Measurements from ENCODE around the gene KRTAP5-2. TPM values are rescaled to one million over a fixed set of nuclear protein-coding genes. Genes with fewer than 3 reads are reported as not detected.
"Not testable (repeated sequence)": the region's sequence is repeated elsewhere in the genome, so short reads cannot be mapped to it uniquely, and the experiment has no call there.

KRTAP5-2 gene
- total and polyA plus RNA-seq, 2 of the 8 experiments (the other 6 are each of a cell fraction or from before 2014, with no cell fraction given): not detected

DNA sequence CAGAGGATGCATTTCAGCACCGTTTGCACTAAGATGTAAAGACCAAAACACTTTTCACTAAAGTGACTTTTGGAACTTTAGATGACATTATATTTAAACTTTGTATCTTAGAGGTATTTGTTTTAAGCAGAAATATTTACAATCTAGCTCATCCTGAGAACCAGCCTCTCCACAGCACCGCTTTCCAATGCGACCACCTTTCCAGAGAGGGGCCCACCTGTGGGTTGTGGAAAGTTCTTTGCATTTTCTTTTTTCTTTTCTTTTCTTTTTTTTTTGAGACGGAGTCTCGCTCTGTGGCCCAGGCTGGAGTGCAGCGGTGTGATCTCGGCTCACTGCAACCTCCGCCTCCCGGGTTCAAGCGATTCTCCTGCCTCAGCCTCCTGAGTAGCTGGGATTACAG lies 48.4 kb upstream of the KRTAP5-2 start:
- H2BK20ac ChIP-seq (ENCODE audit: low read length); H3K23ac ChIP-seq (ENCODE audit: insufficient read length); H2AK5ac ChIP-seq (ENCODE audit: low read depth, low read length); H3K79me1 ChIP-seq (ENCODE audit: low read depth, low read length); H3K4me1 ChIP-seq (replicated peaks in 1 of 4; ENCODE audit: control insufficient read depth in 3 of 4, insufficient read depth in 4 of 4, low read length in 3 of 4); H4K8ac ChIP-seq (ENCODE audit: extremely low read depth, insufficient read depth, low read length); H3K4me2 ChIP-seq (ENCODE audit: insufficient read depth in 1 of 2, low read depth in 2 of 2, low read length in 2 of 2); H2BK15ac ChIP-seq (ENCODE audit: low read length); H3K4me3 ChIP-seq (ENCODE audit: extremely low read depth in 1 of 4, insufficient read depth in 2 of 4, low read depth in 3 of 4, low read length in 4 of 4); H2BK12ac ChIP-seq (ENCODE audit: low read depth, low read length); H3K9me3 ChIP-seq (ENCODE audit: insufficient read depth in 2 of 2, low read depth in 1 of 2, low read length in 1 of 2); H2BK5ac ChIP-seq (ENCODE audit: low read depth, low read length); H3K9ac ChIP-seq (replicated peaks in 1 of 4; ENCODE audit: extremely low read depth in 1 of 4, low read depth in 3 of 4, low read length in 3 of 4); H3K4ac ChIP-seq (replicated peaks; ENCODE audit: insufficient read length, low read depth, low read length); DNase-seq (ENCODE audit: low read depth in 1 of 2, low spot score in 2 of 2); H3K36me3 ChIP-seq (ENCODE audit: control insufficient read depth in 2 of 4, insufficient read depth in 4 of 4, low read length in 3 of 4); H3K14ac ChIP-seq (ENCODE audit: insufficient read length); POLR2A ChIA-PET (ENCODE audit: partially characterized antibody); FAIRE-seq; H3K27me3 ChIP-seq (replicated peaks in 1 of 4; ENCODE audit: control insufficient read depth in 3 of 4, extremely low read depth in 1 of 4, insufficient read depth in 3 of 4, low read length in 3 of 4); H2BK120ac ChIP-seq (replicated peaks; ENCODE audit: low read depth, low read length); H3K18ac ChIP-seq (ENCODE audit: extremely low read depth, low read length); H4K91ac ChIP-seq (replicated peaks; ENCODE audit: insufficient read length, low read length); H2AFZ ChIP-seq (ENCODE audit: low read length); H4K20me1 ChIP-seq (replicated peaks in 1 of 2; ENCODE audit: control insufficient read depth in 1 of 2, insufficient read depth in 2 of 2, low read length in 2 of 2); H3K27ac ChIP-seq (ENCODE audit: low read depth, low read length); H3K56ac ChIP-seq (replicated peaks; ENCODE audit: insufficient read length, low read depth, low read length); H4K5ac ChIP-seq (ENCODE audit: insufficient read length, low read depth, low read length); H3K79me2 ChIP-seq (ENCODE audit: control insufficient read depth in 1 of 2, insufficient read depth in 2 of 2, low read length in 2 of 2); H3K23me2 ChIP-seq (ENCODE audit: low read depth, low read length): not testable (repeated sequence)
- WGBS, 2 experiments (ENCODE audit: extremely low coverage in 1 of 2, insufficient coverage in 1 of 2, insufficient read length in 1 of 2, insufficient replicate concordance in 2 of 2, low coverage in 1 of 2, low lambda C conversion rate in 2 of 2, missing lambda C conversion rate in 1 of 2): 86% methylated on average over 10 of the region's 10 CpGs; no CpG with 5 or more reads in 1 of the 2 experiments
- CTCF ChIA-PET (ENCODE audit: partially characterized antibody): interaction anchor here (0.6 to 2.3 kb wide), 9 partner anchors 33 to 824 kb away, joined by 3 to 7 read pairs (median 4); no protein-coding TSS in a partner anchor

All from H1 (cell line).